Heart left ventricle (tissue), 16 donors: ENCODE results near the gene SLC35C1. TPM values are rescaled to one million over a fixed set of nuclear protein-coding genes. Genes with fewer than 3 reads are reported as not detected.

Experiments
- ATAC-seq, 4 donors: fragments of 200-7000 bp; cut with Tn5 transposase; one replicate each; pipeline ENCODE4 v1.9.1; 2020 to 2022; ENCODE audit warnings: moderate library complexity in 4 of 4, mild to moderate bottlenecking in 3 of 4, moderate number of reproducible peaks in 1 of 4
- DNase-seq, 5 donors: peaks; one replicate each; pipeline ENCODE4 v3.0.0-alpha.2; 2020
- H3K27ac ChIP-seq, 12 donors: fragments of 200-600 bp; sonication (generic) in 4 of 12; one replicate each; pipeline versions ENCODE4 v1.5.0 to v1.8.0; 2016 to 2022; ENCODE audit warnings: mild to moderate bottlenecking in 2 of 12
- H3K27me3 ChIP-seq, 9 donors: fragments of 200-600 bp; sonication (generic) in 2 of 9; one replicate each; pipeline versions ENCODE4 v1.5.1 to v1.8.0; 2016 to 2022; ENCODE audit warnings: mild to moderate bottlenecking in 3 of 9
- H3K36me3 ChIP-seq, 9 donors: fragments of 200-600 bp; sonication (generic) in 2 of 9; one replicate each; pipeline versions ENCODE4 v1.5.0 to v1.8.0; 2018 to 2022; ENCODE audit warnings: mild to moderate bottlenecking in 2 of 9
- H3K4me1 ChIP-seq, 12 donors: fragments of 200-600 bp; sonication (generic) in 4 of 12; one replicate each; pipeline versions ENCODE4 v1.5.0 to v1.8.0; 2016 to 2022; ENCODE audit warnings: mild to moderate bottlenecking in 3 of 12
- H3K4me3 ChIP-seq, 12 donors: fragments of 200-600 bp; sonication (generic) in 4 of 12; one replicate each; pipeline versions ENCODE4 v1.5.0 to v1.8.0; 2017 to 2022; ENCODE audit warnings: mild to moderate bottlenecking in 9 of 12, moderate library complexity in 4 of 12
- H3K9me3 ChIP-seq, 12 donors: fragments of 200-600 bp; sonication (generic) in 4 of 12; one replicate each; pipeline versions ENCODE4 v1.5.0 to v1.8.0; 2016 to 2022; ENCODE audit warnings: mild to moderate bottlenecking in 1 of 12
- CTCF ChIP-seq, 12 donors: fragments of 200-600 bp; sonication (generic) in 4 of 12; IDR thresholded peaks; one replicate each; pipeline versions ENCODE4 v1.5.0 to v1.8.0; 2018 to 2022; ENCODE audit warnings: antibody characterized with exemption in 12 of 12, mild to moderate bottlenecking in 5 of 12
- POLR2A ChIP-seq, 2 donors: fragments of 450-650 bp; IDR thresholded peaks; one replicate each; pipeline ENCODE4 v1.6.1; 2017; ENCODE audit warnings: antibody characterized with exemption in 2 of 2, mild to moderate bottlenecking in 2 of 2, moderate library complexity in 2 of 2
- WGBS, 4 donors: extraction: QIAGEN DNeasy Blood & Tissue Kit in 2 of 4; methylation state at CpG; one replicate each; pipeline versions ENCODE4 v1.1.5 to v1.1.7; 2013 to 2018; 5-methylcytosine and 5-hydroxymethylcytosine counted together
- intact Hi-C, 10 donors: fragments of 100-400 bp; cut with DNase I; formaldehyde crosslinking; loops; one replicate each; pipeline versions ENCODE4 v1.11.1 to v1.14.2; 2022
- polyA plus RNA-seq, 2 donors: library from polyadenylated mRNA; stranded (reverse); fragments of 200-250 nt; gene quantifications; one replicate each; pipeline ENCODE4 v1.2.3, GENCODE V29; 2013
- total RNA-seq, 9 donors: library from RNA; depleted of rRNA in 2 of 9; stranded (reverse); fragments of >200 nt in 2 of 9; fragmentation: NEBNext Ultra II Directional in 3 of 9; extraction: Animal tissue kit (Norgen Biotek cat#: 25700) in 3 of 9; gene quantifications; one replicate each; pipeline versions ENCODE4 v1.1.0 to v1.2.4, GENCODE V29; 2016 to 2023
- donor health status: ischemic (EF 13 %, LVEDD 7.1; RV severe dilation, severe dysfunction).
- donor health status: healthy with polysubstance abuse.
- donor health status: DM: no; HTN: yes; CAD: no.
- donor health status: DM: no; HTN: no; CAD: no.
- donor health status: ischemic (EF 25% LVEDD 6.9; RV normal size, moderate dysfunction).
- donor health status: ischemic (EF 25% LVEDD 5.7; RV mildly dilated, moderate dysfunction).
- donor health status: healthy.
- donor health status: DM: yes; HTN: yes; CAD: no.
- donor health status: ischemic (EF 35%, LVEDD 5.7; RV mildly dilated, moderate dysfunction).
- donor health status: nonischemic (EF 11% LVEDD 7.7; RV severe dilation, severe dysfunction).
- donor health status: DM: yes; HTN: yes; CAD: no.
- donor health status: PGD.
- donor health status: ischemic (EF 29% LVEDD 5.4; RV normal size, mild dysfunction).
- donor health status: nonischemic (EF 23%, LVEDD 6.1; RV moderate dilation, normal function).

The SLC35C1 gene
- total and polyA plus RNA-seq, 11 donors: 5.3 to 21.0 (median 7.8) TPM

- ATAC-seq (peak; percentile 56 to 81 (median 76)), DNase-seq (peak in 4 of 5 donors; percentile 73 to 90 (median 83))
- H3K36me3 ChIP-seq: peaks cover 0 to 32% (median 26%) of the 10 kb centered on the region in 9 donors
- 41 to 67% (median 52%) methylated on average over 7 of the region's 7 CpGs for WGBS, 4 donors
- no peaks in the 10 kb centered on the region for H3K27me3 ChIP-seq
- H3K4me3 ChIP-seq: no peak overlapping the region
- peaks cover 23 to 100% (median 90%) of the 10 kb centered on the region in 12 donors for H3K4me1 ChIP-seq
- H3K27ac ChIP-seq: peak overlapping the region; percentile 43 to 99 (median 90)
- TF ChIP-seq CTCF (IDR thresholded peaks at IDR 0.05) (no peak), POLR2A (IDR thresholded peaks at IDR 0.05) (no peak)
- H3K9me3 ChIP-seq: no peaks in the 10 kb centered on the region
- intact Hi-C loops: no loop called here
Measured at GRCh38 chr11:45853332-45854219, 48.6 kb downstream of the SLC35C1 start.

- Histone ChIP-seq H3K36me3 (peaks cover 0 to 43% (median 34%) of the 10 kb centered on the region in 9 donors), H3K4me3 (no peak overlapping the region), H3K27me3 (no peaks in the 10 kb centered on the region), H3K27ac (peak overlapping the region; percentile 36 to 99 (median 90)), H3K9me3 (no peaks in the 10 kb centered on the region), H3K4me1 (peaks cover 31 to 100% (median 92%) of the 10 kb centered on the region in 12 donors)
- no peak for DNase-seq
- no peak for ATAC-seq
- 51 to 59% (median 53%) methylated on average over 5 of the region's 5 CpGs for WGBS, 4 donors
- no peak for TF ChIP-seq POLR2A (IDR thresholded peaks at IDR 0.05)
- no peak for TF ChIP-seq CTCF (IDR thresholded peaks at IDR 0.05)
- intact Hi-C loops: no loop called here
Measured at GRCh38 chr11:45855308-45855707, 50.4 kb downstream of the SLC35C1 start.

GRCh38 chr11:45856044-45856468 lies 51.1 kb downstream of the SLC35C1 start:
- H3K27ac ChIP-seq: peak overlapping the region; percentile 66 to 99 (median 90)
- no peak for TF ChIP-seq POLR2A (IDR thresholded peaks at IDR 0.05)
- no peak for TF ChIP-seq CTCF (IDR thresholded peaks at IDR 0.05)
- intact Hi-C loops: no loop called here
- no peak overlapping the region for H3K4me3 ChIP-seq
- WGBS, 4 donors: 61 to 67% (median 62%) methylated on average over 5 to 6 of the region's 6 CpGs
- peak in 1 of 5 donors; percentile 36 for DNase-seq
- ATAC-seq: no peak
- H3K4me1 ChIP-seq: peaks cover 28 to 100% (median 91%) of the 10 kb centered on the region in 12 donors
- no peaks in the 10 kb centered on the region for H3K27me3 ChIP-seq
- peaks cover 0 to 51% (median 41%) of the 10 kb centered on the region in 9 donors for H3K36me3 ChIP-seq
- no peaks in the 10 kb centered on the region for H3K9me3 ChIP-seq

- Histone ChIP-seq H3K4me1 (peaks cover 23 to 92% (median 76%) of the 10 kb centered on the region in 12 donors), H3K27me3 (no peaks in the 10 kb centered on the region)
- 6 to 9% (median 9%) methylated on average over 2 of the region's 2 CpGs for WGBS, 4 donors
Measured at GRCh38 chr11:45857961-45858474, 53.1 kb downstream of the SLC35C1 start.

More at GRCh38 chr11:45857961-45858474, 53.1 kb downstream of the SLC35C1 start:
- Histone ChIP-seq H3K4me3 (no peak overlapping the region), H3K27ac (peak overlapping the region; percentile 66 to 99 (median 90)), H3K36me3 (peaks cover 0 to 70% (median 60%) of the 10 kb centered on the region in 9 donors), H3K9me3 (no peaks in the 10 kb centered on the region)
- DNase-seq (peak in 4 of 5 donors; percentile 74 to 84 (median 77)), ATAC-seq (peak; percentile 66 to 73 (median 70))
- intact Hi-C loops: no loop called here
- no peak for TF ChIP-seq CTCF (IDR thresholded peaks at IDR 0.05)
- no peak for TF ChIP-seq POLR2A (IDR thresholded peaks at IDR 0.05)
